ENCODE measurements around the gene SNRNP48. TPM values are rescaled to one million over a fixed set of nuclear protein-coding genes. Genes with fewer than 3 reads are reported as not detected.

Gene SNRNP48
- total and polyA plus RNA-seq, 2 donors (not counting 3 experiments of a cell fraction or from before 2014, with no cell fraction given), result 4.2 to 13.2 TPM

DNA sequence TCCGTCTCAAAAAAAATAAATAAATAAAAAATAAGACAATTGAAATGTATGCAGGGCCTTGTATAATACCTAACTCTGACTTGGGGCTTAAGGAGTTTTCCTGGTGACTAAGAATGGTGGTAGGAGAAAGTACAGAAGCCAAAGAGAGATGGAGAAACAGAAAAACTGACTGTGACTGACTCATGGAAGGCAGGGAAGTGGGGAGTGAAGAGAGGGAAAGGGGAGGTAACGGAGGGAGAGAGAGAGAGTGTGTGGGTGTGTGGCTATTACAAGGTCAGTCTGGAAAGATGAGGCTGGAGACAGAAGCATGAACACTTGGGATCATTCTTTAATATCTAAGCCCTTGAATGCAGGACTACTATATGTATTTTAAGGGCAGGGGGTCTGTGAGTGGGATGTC lies 38.5 kb downstream of the SNRNP48 start:
- H2AFZ ChIP-seq (ENCODE audit: low read depth, low read length), result no peak overlapping the region
- H3K79me2 ChIP-seq (ENCODE audit: control insufficient read depth, insufficient read depth, low read length), result no peaks in the 10 kb centered on the region
- no peaks in the 10 kb centered on the region for H3K9me1 ChIP-seq (replicated peaks; ENCODE audit: control insufficient read depth, extremely low read depth, insufficient read depth, low read length)
- BruUV-seq (replicated peaks), result no TSS peak
- H3K4me2 ChIP-seq (ENCODE audit: insufficient read depth, low read length), result no peak overlapping the region
- DNase-seq (ENCODE audit: low read depth, low spot score) (no peak), FAIRE-seq (no peak)
- H3K9me3 ChIP-seq (replicated peaks; ENCODE audit: control insufficient read depth, insufficient read depth, low read length), result no peaks in the 10 kb centered on the region
- POLR2A ChIA-PET, result no interaction called here
- dilution Hi-C loops (cut with MboI; ENCODE audit: extremely low pct_ligation_motif_present, low sequenced_read_pairs) (no loop called here), intact Hi-C loops (cut with micrococcal nuclease) (no loop called here)
- H3K9ac ChIP-seq (replicated peaks; ENCODE audit: extremely low read depth, insufficient read depth, low read length), result no peak overlapping the region
- TF ChIP-seq FOS (IDR thresholded peaks at IDR 0.05; ENCODE audit: borderline replicate concordance, insufficient read depth, low read length), result no peak
- TF ChIP-seq POLR2A (IDR thresholded peaks at IDR 0.05; ENCODE audit: low read depth, low read length), result no peak
- no peak for TF ChIP-seq JUN (IDR thresholded peaks at IDR 0.05; ENCODE audit: borderline replicate concordance, insufficient read depth, insufficient read length, low read depth)
- TF ChIP-seq EZH2 (IDR thresholded peaks at IDR 0.05; ENCODE audit: borderline replicate concordance, low read depth, low read length, severe bottlenecking), result no peak
- no peak for TF ChIP-seq MYC (IDR thresholded peaks at IDR 0.05; ENCODE audit: low read depth, low read length)
- TF ChIP-seq, protein P1, sequence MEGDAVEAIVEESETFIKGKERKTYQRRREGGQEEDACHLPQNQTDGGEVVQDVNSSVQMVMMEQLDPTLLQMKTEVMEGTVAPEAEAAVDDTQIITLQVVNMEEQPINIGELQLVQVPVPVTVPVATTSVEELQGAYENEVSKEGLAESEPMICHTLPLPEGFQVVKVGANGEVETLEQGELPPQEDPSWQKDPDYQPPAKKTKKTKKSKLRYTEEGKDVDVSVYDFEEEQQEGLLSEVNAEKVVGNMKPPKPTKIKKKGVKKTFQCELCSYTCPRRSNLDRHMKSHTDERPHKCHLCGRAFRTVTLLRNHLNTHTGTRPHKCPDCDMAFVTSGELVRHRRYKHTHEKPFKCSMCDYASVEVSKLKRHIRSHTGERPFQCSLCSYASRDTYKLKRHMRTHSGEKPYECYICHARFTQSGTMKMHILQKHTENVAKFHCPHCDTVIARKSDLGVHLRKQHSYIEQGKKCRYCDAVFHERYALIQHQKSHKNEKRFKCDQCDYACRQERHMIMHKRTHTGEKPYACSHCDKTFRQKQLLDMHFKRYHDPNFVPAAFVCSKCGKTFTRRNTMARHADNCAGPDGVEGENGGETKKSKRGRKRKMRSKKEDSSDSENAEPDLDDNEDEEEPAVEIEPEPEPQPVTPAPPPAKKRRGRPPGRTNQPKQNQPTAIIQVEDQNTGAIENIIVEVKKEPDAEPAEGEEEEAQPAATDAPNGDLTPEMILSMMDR (IDR thresholded peaks at IDR 0.05; ENCODE audit: extremely low read depth in 1 of 2, insufficient read depth in 1 of 2, low read depth in 1 of 2, low read length in 2 of 2), result no peak
- TF ChIP-seq, protein P2, sequence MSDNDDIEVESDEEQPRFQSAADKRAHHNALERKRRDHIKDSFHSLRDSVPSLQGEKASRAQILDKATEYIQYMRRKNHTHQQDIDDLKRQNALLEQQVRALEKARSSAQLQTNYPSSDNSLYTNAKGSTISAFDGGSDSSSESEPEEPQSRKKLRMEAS (IDR thresholded peaks at IDR 0.05; ENCODE audit: insufficient read depth, insufficient read length), result no peak
- no peak for TF ChIP-seq GATA2 (IDR thresholded peaks at IDR 0.05; ENCODE audit: insufficient read depth, insufficient read length, low read depth, low read length)
- no peak for TF ChIP-seq POLR2AphosphoS5 (IDR thresholded peaks at IDR 0.05; ENCODE audit: insufficient read depth, low read depth, low read length)
- no peak overlapping the region for H3K4me3 ChIP-seq (replicated peaks in 1 of 3; ENCODE audit: insufficient read depth in 1 of 3, low read depth in 1 of 3, low read length in 3 of 3)
- CTCF ChIA-PET, result no interaction called here
- H3K4me1 ChIP-seq (ENCODE audit: control insufficient read depth, extremely low read depth, insufficient read depth, low read length), result no peaks in the 10 kb centered on the region
- H3K27me3 ChIP-seq (ENCODE audit: control insufficient read depth in 2 of 2, insufficient read depth in 2 of 2, low read length in 2 of 2), result peaks cover 3 to 11% of the 10 kb centered on the region in 2 experiments
- no peak overlapping the region for H3K27ac ChIP-seq (ENCODE audit: insufficient read depth, low read depth, low read length)
- H4K20me1 ChIP-seq (replicated peaks; ENCODE audit: control insufficient read depth, extremely low read depth, insufficient read depth, low read length), result no peaks in the 10 kb centered on the region
- H3K36me3 ChIP-seq (ENCODE audit: control insufficient read depth in 2 of 2, extremely low read depth in 1 of 2, insufficient read depth in 2 of 2, low read length in 2 of 2), result no peaks in the 10 kb centered on the region

All from endothelial cell of umbilical vein (primary cell).